H1 (cell line): ENCODE results near the gene CCDC169. TPM values are rescaled to one million over a fixed set of nuclear protein-coding genes. Genes with fewer than 3 reads are reported as not detected.

ENCODE experiments used
- CTCF ChIA-PET: fragments of 300-600 bp; sonication (Branson Sonifier 250); formaldehyde crosslinking; loops from one replicate; lab custom pipeline; 2021; ENCODE audit not compliant: partially characterized antibody; lab: Charles Lee
- POLR2A ChIA-PET: fragments of 300-600 bp; sonication (Branson Sonifier 250); formaldehyde crosslinking; loops from one replicate; lab custom pipeline; 2021; ENCODE audit warnings: inconsistent platforms; ENCODE audit not compliant: partially characterized antibody; lab: Charles Lee
- DNase-seq, 2 experiments: peaks; one replicate each; pipeline versions ENCODE4 v3.0.0 to v3.0.0-alpha.2; 2010 to 2022; ENCODE audit warnings: low spot score in 2 of 2, low read depth in 1 of 2, mixed read lengths in 1 of 2
- FAIRE-seq: peaks from 2 replicates; lab custom pipeline; 2011; peaks lifted over from hg19 to GRCh38; lab: Jason Lieb, UNC
- H2AFZ ChIP-seq: 2 replicates; pipeline ENCODE4 v1.8.1; 2012; ENCODE audit warnings: low read length, inconsistent platforms
- H2AK5ac ChIP-seq: 2 replicates; pipeline ENCODE4 v1.6.1; 2013; ENCODE audit warnings: low read depth, low read length
- H2BK120ac ChIP-seq: replicated peaks from 2 replicates; pipeline ENCODE3; 2013; ENCODE audit warnings: low read depth, low read length, inconsistent platforms
- H2BK12ac ChIP-seq: 2 replicates; pipeline ENCODE4 v1.6.1; 2013; ENCODE audit warnings: low read depth, low read length
- H2BK15ac ChIP-seq: 2 replicates; pipeline ENCODE4 v1.6.1; 2013; ENCODE audit warnings: low read length
- H2BK20ac ChIP-seq: 2 replicates; pipeline ENCODE4 v1.6.1; 2013; ENCODE audit warnings: low read length
- H2BK5ac ChIP-seq: 2 replicates; pipeline ENCODE4 v1.6.1; 2013; ENCODE audit warnings: low read depth, low read length
- H3K14ac ChIP-seq: 2 replicates; pipeline ENCODE4 v1.6.1; 2013; ENCODE audit warnings: inconsistent platforms; ENCODE audit not compliant: insufficient read length
- H3K18ac ChIP-seq: 2 replicates; pipeline ENCODE4 v1.6.1; 2013; ENCODE audit warnings: low read length; ENCODE audit errors: extremely low read depth
- H3K23ac ChIP-seq: 2 replicates; pipeline ENCODE4 v1.6.1; 2013; ENCODE audit warnings: inconsistent platforms; ENCODE audit not compliant: insufficient read length
- H3K23me2 ChIP-seq: 2 replicates; pipeline ENCODE4 v1.6.1; 2013; ENCODE audit warnings: low read depth, low read length
- H3K27ac ChIP-seq: 2 replicates; pipeline ENCODE4 v1.6.1; 2011; ENCODE audit warnings: low read depth, low read length, inconsistent platforms
- H3K27me3 ChIP-seq, 4 experiments: replicated peaks in 1 of 4; 1 replicate in 1 of 4; 2 replicates in 3 of 4; pipeline versions ENCODE4 v1.6.1 to v1.8.1; 2011 to 2013; ENCODE audit warnings: low read length in 3 of 4, mild to moderate bottlenecking in 3 of 4, inconsistent platforms in 2 of 4, mixed read lengths in 2 of 4, moderate library complexity in 1 of 4; ENCODE audit not compliant: control insufficient read depth in 3 of 4, insufficient read depth in 3 of 4; ENCODE audit errors: extremely low read depth in 1 of 4
- H3K36me3 ChIP-seq, 4 experiments: 2 replicates each; pipeline versions ENCODE4 v1.6.1 to v1.8.1; 2011 to 2013; ENCODE audit warnings: mild to moderate bottlenecking in 4 of 4, low read length in 3 of 4, moderate library complexity in 2 of 4, control low read depth in 1 of 4, inconsistent platforms in 1 of 4; ENCODE audit not compliant: insufficient read depth in 4 of 4, control insufficient read depth in 2 of 4
- H3K4ac ChIP-seq: replicated peaks from 2 replicates; pipeline ENCODE3; 2013; ENCODE audit warnings: low read length, low read depth, mixed read lengths, inconsistent platforms; ENCODE audit not compliant: insufficient read length
- H3K4me1 ChIP-seq, 4 experiments: replicated peaks in 1 of 4; 1 replicate in 1 of 4; 2 replicates in 3 of 4; pipeline versions ENCODE4 v1.6.1 to v1.8.1; 2011 to 2013; ENCODE audit warnings: low read length in 3 of 4, inconsistent platforms in 2 of 4, mixed read lengths in 1 of 4; ENCODE audit not compliant: insufficient read depth in 4 of 4, control insufficient read depth in 3 of 4
- H3K4me2 ChIP-seq, 2 experiments: 2 replicates each; pipeline versions ENCODE4 v1.6.1 to v1.8.1; 2011 to 2013; ENCODE audit warnings: low read depth in 2 of 2, low read length in 2 of 2, control low read depth in 1 of 2, inconsistent platforms in 1 of 2, mild to moderate bottlenecking in 1 of 2; ENCODE audit not compliant: insufficient read depth in 1 of 2
- H3K4me3 ChIP-seq, 4 experiments: fragments of 200-600, 300-600 bp in 1 of 4; sonication (generic), shearing (Covaris generic), sonication (Bioruptor Twin) in 1 of 4; 2 replicates each; pipeline versions ENCODE4 v1.5.1 to v1.8.1; 2011 to 2016; ENCODE audit warnings: low read length in 4 of 4, low read depth in 3 of 4, control low read depth in 2 of 4, inconsistent platforms in 2 of 4, mild to moderate bottlenecking in 2 of 4, mixed read lengths in 1 of 4, moderate library complexity in 1 of 4; ENCODE audit not compliant: insufficient read depth in 2 of 4; ENCODE audit errors: extremely low read depth in 1 of 4
- H3K56ac ChIP-seq: replicated peaks from 2 replicates; pipeline ENCODE3; 2013; ENCODE audit warnings: low read depth, mild to moderate bottlenecking, mixed read lengths, low read length, inconsistent platforms; ENCODE audit not compliant: insufficient read length
- H3K79me1 ChIP-seq: 2 replicates; pipeline ENCODE4 v1.6.1; 2013; ENCODE audit warnings: low read depth, low read length, control low read depth
- H3K79me2 ChIP-seq, 2 experiments: 2 replicates each; pipeline versions ENCODE4 v1.6.1 to v1.8.1; 2012 to 2013; ENCODE audit warnings: low read length in 2 of 2, mild to moderate bottlenecking in 2 of 2, inconsistent platforms in 1 of 2; ENCODE audit not compliant: insufficient read depth in 2 of 2, control insufficient read depth in 1 of 2
- H3K9ac ChIP-seq, 4 experiments: replicated peaks in 1 of 4; 1 replicate in 1 of 4; 2 replicates in 3 of 4; pipeline versions ENCODE4 v1.6.1 to v1.8.1; 2011 to 2013; ENCODE audit warnings: low read depth in 3 of 4, low read length in 3 of 4, control low read depth in 2 of 4, mild to moderate bottlenecking in 2 of 4, moderate library complexity in 2 of 4, inconsistent platforms in 1 of 4; ENCODE audit errors: extremely low read depth in 1 of 4
- H3K9me3 ChIP-seq, 2 experiments: 2 replicates each; pipeline versions ENCODE4 v1.6.1 to v1.8.1; 2012 to 2013; ENCODE audit warnings: mild to moderate bottlenecking in 2 of 2, moderate library complexity in 2 of 2, control low read depth in 1 of 2, inconsistent platforms in 1 of 2, low read depth in 1 of 2, low read length in 1 of 2, mixed read lengths in 1 of 2; ENCODE audit not compliant: insufficient read depth in 2 of 2
- H4K20me1 ChIP-seq, 2 experiments: replicated peaks in 1 of 2; 2 replicates each; pipeline versions ENCODE3 to v1.8.1; 2011 to 2013; ENCODE audit warnings: inconsistent platforms in 2 of 2, low read length in 2 of 2, mild to moderate bottlenecking in 1 of 2; ENCODE audit not compliant: insufficient read depth in 2 of 2, control insufficient read depth in 1 of 2
- H4K5ac ChIP-seq: 2 replicates; pipeline ENCODE4 v1.6.1; 2013; ENCODE audit warnings: low read length, low read depth, mixed read lengths, inconsistent platforms; ENCODE audit not compliant: insufficient read length
- H4K8ac ChIP-seq: 2 replicates; pipeline ENCODE4 v1.8.0; 2013; ENCODE audit warnings: mild to moderate bottlenecking, moderate library complexity, low read length, inconsistent platforms; ENCODE audit not compliant: insufficient read depth; ENCODE audit errors: extremely low read depth
- H4K91ac ChIP-seq: replicated peaks from 2 replicates; pipeline ENCODE3; 2013; ENCODE audit warnings: low read length, mixed read lengths, inconsistent platforms; ENCODE audit not compliant: insufficient read length
- ATF3 ChIP-seq: IDR thresholded peaks from 2 replicates; pipeline ENCODE4 v1.6.1; 2011; ENCODE audit warnings: low read depth, mild to moderate bottlenecking, low read length; ENCODE audit not compliant: insufficient read depth
- CEBPB ChIP-seq: IDR thresholded peaks from 2 replicates; pipeline ENCODE4 v1.6.1; 2012; ENCODE audit warnings: low read depth, low read length
- CTBP2 ChIP-seq: IDR thresholded peaks from 2 replicates; pipeline ENCODE4 v1.7.0; 2011; ENCODE audit warnings: borderline replicate concordance, mild to moderate bottlenecking, moderate library complexity, mixed read lengths, low read length; ENCODE audit not compliant: insufficient read depth, insufficient read length
- EGR1 ChIP-seq: IDR thresholded peaks from 2 replicates; pipeline ENCODE4 v1.6.1; 2011; ENCODE audit warnings: low read depth, low read length, borderline replicate concordance
- JUN ChIP-seq: IDR thresholded peaks from 2 replicates; pipeline ENCODE4 v1.6.1; 2011; ENCODE audit warnings: low read depth, mild to moderate bottlenecking, improper control_type of control experiment, low read length
- KDM1A ChIP-seq: fragments of 200-600, 300-600 bp; sonication (generic); IDR thresholded peaks from 2 replicates; pipeline ENCODE4 v1.7.1; 2016; ENCODE audit warnings: mild to moderate bottlenecking, low read length, borderline replicate concordance
- MAX ChIP-seq: IDR thresholded peaks from 2 replicates; pipeline ENCODE4 v1.6.1; 2012; ENCODE audit warnings: inconsistent platforms
- POLR2AphosphoS5 ChIP-seq: IDR thresholded peaks from 2 replicates; pipeline ENCODE4 v1.6.1; 2011; ENCODE audit warnings: low read depth, low read length
- TEAD4 ChIP-seq: IDR thresholded peaks from 2 replicates; pipeline ENCODE4 v1.6.1; 2012; ENCODE audit warnings: low read depth, low read length, inconsistent platforms, mixed read lengths
- WGBS, 2 experiments: shearing (Covaris generic) in 1 of 2; methylation state at CpG; one replicate each; pipeline versions ENCODE4 v1.1.6 to v1.1.7; 2013 to 2015; ENCODE audit warnings: low lambda C conversion rate in 2 of 2, mixed read lengths in 2 of 2, inconsistent platforms in 1 of 2, low coverage in 1 of 2, missing lambda C conversion rate in 1 of 2; ENCODE audit not compliant: insufficient replicate concordance in 2 of 2, insufficient coverage in 1 of 2, insufficient read length in 1 of 2; ENCODE audit errors: extremely low coverage in 1 of 2, missing lambda C conversion rate in 1 of 2; 5-methylcytosine and 5-hydroxymethylcytosine counted together
- polyA plus RNA-seq, 7 experiments: library from polyadenylated mRNA; depleted of rRNA in 3 of 7; stranded (reverse) in 5 of 7; unstranded in 2 of 7; fragments of >200 nt in 5 of 7; fragments of 200-250 nt in 2 of 7; gene quantifications; 1 replicate in 5 of 7; 2 replicates in 1 of 7; 4 replicates in 1 of 7; pipeline versions ENCODE4 v1.2.1 to v1.2.3, GENCODE V29; 2011 to 2013; ENCODE audit warnings: missing spikeins in 2 of 7, mixed read lengths in 2 of 7
- total RNA-seq: library from RNA; stranded (reverse); fragmentation: NEBNext Ultra II Directional; extraction: Animal tissue kit (Norgen Biotek cat#: 25700); gene quantifications from 2 replicates; pipeline ENCODE4 v1.2.1, GENCODE V29; 2021

Gene CCDC169
- total and polyA plus RNA-seq, 2 of the 8 experiments (the other 6 are each of a cell fraction or from before 2014, with no cell fraction given) = 7.2 to 44.0 TPM

- CTCF ChIA-PET = no interaction called here
These were observed 52.6 kb downstream of the CCDC169 start for GRCh38 chr13:36244990-36245389.

More at GRCh38 chr13:36244990-36245389, 52.6 kb downstream of the CCDC169 start:
- no peak overlapping the region for H4K8ac ChIP-seq
- TF ChIP-seq KDM1A (no peak), EGR1 (no peak), POLR2AphosphoS5 (no peak), CEBPB (no peak), MAX (no peak), CTBP2 (no peak), ATF3 (no peak), TEAD4 (no peak), JUN (no peak)
- no peak overlapping the region for H3K4ac ChIP-seq
- no peaks in the 10 kb centered on the region for H3K9me3 ChIP-seq
- H4K5ac ChIP-seq = no peak overlapping the region
- no peaks in the 10 kb centered on the region for H3K4me1 ChIP-seq
- H2BK15ac ChIP-seq = no peak overlapping the region
- H4K91ac ChIP-seq = no peak overlapping the region
- H2AK5ac ChIP-seq = no peak overlapping the region
- WGBS, 2 experiments = 86% methylated on average over 1 of the region's 1 CpG; no CpG with 5 or more reads in 1 of the 2 experiments
- no peak overlapping the region for H3K18ac ChIP-seq
- H2BK5ac ChIP-seq = no peak overlapping the region
- DNase-seq (no peak), FAIRE-seq (no peak)
- no peak overlapping the region for H2AFZ ChIP-seq
- H3K27ac ChIP-seq = no peak overlapping the region
- H3K36me3 ChIP-seq = peaks cover 6 to 49% (median 11%) of the 10 kb centered on the region in 4 experiments; a peak in 7 of 8 replicates
- H2BK20ac ChIP-seq = no peak overlapping the region
- H2BK120ac ChIP-seq = no peak overlapping the region
- no peak overlapping the region for H2BK12ac ChIP-seq
- H3K79me2 ChIP-seq = no peaks in the 10 kb centered on the region
- no peak overlapping the region for H3K4me2 ChIP-seq
- H3K23me2 ChIP-seq = no peaks in the 10 kb centered on the region
- H3K4me3 ChIP-seq = no peak overlapping the region
- no peak overlapping the region for H3K14ac ChIP-seq
- no peak overlapping the region for H3K9ac ChIP-seq
- no peak overlapping the region for H3K23ac ChIP-seq
- H3K79me1 ChIP-seq = no peaks in the 10 kb centered on the region
- POLR2A ChIA-PET = no interaction called here
- no peaks in the 10 kb centered on the region for H4K20me1 ChIP-seq
- H3K27me3 ChIP-seq = no peaks in the 10 kb centered on the region
- no peak overlapping the region for H3K56ac ChIP-seq
